Activated CD8-positive, alpha-beta memory T cell treated with anti-CD3 and anti-CD28 coated beads for 24 hours (primary cell): ENCODE measurements around the gene SMARCA1.

Source experiments
- DNase-seq: peaks from one replicate; pipeline ENCODE4 v3.0.0-alpha.2; 2020

SMARCA1 gene

DNA sequence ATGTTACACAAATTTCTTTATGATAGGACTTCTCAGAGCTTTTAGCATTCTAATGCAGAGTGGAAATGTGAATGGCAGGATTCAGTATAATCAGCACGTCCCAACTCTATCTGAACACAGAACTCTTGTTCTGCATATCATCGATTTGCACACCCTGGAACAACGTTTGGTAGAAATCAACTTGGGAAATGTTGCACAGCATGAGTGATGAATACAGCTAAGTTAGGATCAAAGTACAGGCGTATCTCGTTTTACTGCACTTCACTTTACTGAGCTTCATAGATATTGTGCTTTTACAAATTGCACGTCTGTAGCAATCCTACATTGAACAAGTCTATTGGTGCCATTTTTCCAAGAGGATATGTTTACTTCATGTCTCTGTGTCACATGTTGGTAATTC is 70.8 kb downstream of the SMARCA1 start:
- no peak for DNase-seq

DNA sequence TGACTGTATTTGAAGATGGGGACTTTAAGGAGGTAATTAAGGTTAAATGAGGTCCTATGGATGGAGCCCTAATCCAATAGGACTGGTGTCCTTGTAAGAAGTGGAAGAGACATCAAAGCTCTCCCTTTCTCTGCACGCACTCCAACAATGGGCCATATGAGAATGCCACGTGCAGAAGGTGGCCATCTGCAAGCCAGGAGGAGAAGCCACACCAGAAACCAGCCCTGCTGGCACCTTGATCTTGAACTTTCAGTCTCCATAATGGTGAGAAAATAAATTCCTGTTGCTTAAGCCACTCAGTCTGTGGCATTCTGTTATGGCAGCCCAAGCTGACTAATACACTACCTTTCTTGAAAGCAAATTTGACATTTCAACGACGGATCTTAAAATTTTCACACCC is 73.2 kb downstream of the SMARCA1 start:
- no peak for DNase-seq

DNA sequence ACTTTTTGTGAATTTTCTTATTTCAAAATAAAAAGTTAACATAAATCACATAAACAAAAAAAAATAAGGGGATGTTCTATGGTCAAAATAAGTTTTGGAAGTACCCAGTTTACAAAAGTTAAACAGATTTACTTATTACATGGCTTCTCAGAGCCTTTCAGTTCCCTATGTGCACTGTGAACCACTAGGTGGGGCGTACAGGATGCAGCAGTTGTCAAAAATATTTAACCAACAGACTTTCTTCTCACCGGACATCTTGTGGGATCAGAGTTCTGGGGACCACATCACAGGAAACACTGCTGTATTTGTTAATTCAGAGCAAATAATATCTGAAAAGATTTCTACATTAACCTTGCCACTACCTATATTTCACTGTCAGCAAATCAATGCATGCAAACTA is 74.1 kb downstream of the SMARCA1 start:
- no peak for DNase-seq

DNA sequence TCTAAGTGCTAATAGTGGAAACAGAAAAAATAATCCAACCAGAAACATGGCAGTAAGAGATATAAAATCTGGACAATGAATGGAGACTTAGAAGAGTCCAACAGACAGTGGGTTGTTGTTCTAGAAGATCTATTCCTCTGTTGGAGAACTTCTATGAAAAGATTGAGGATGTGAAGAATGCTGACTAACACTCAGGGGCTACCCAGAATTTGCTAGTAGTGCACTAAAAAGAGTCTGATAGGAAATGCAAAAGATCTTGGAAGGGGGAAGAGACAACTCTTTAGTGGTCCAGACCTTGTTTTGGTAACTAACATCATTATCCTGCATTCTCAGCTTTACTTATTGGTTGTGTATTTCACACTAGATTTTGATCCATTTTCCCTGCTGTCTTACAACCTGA is 77.9 kb downstream of the SMARCA1 start:
- no peak for DNase-seq

DNA sequence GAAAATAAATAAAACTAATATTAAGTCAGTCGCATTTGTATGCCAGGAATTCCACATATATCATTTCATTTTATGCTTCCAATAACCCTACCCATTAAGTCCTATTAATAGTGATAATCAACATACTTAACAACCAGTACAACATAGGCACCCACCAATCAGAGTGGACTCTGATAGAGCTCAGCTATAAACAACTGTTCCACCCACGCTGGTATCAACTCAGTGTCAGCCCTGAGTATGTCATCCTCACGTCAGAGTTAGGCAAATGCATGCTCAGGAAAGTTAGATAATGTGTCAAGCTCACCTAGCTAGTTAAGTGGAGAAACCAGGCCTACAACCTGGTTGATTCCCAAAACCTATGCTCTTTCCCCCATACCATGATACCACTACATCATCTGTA is 89.3 kb downstream of the SMARCA1 start:
- no peak for DNase-seq

DNA sequence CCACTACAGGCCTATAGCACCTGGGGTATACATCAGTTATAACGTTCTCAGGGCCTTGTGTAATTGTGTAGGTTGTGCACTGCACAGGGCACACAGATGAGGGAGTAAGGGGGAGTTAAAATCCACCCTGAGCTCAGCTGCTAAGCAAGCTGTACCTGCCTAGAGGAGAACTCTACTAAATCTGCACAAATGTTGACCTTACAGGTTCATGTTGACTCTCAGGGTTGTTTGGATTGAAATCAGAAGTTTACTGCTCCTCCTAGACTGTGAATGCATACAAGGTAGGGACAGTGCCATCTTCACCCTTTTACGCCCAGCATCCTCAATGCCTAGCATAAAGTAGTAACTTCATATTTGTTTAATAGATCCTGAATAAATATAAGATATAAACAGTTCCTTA is 89.8 kb downstream of the SMARCA1 start:
- DNase-seq, result no peak

DNA sequence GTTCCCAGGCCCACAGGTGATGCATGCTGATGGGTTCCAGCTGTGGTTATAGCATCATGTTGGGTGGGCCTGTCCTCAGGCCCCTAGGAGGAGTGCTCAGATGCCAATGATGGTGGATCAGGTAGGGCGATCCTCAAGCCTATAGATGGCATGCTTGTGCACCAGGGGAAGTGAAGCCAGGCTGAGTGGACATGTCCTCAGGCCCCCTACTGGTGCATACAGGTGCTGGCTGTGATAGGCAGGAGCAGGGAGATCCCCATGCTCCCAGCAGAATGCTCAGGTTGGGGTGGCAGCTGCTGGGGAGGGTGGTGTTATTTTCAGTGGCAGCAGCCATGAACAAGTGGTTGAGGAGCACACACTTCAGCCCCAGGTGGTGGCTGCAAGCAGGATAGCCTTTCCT is 96.0 kb downstream of the SMARCA1 start:
- DNase-seq, result no peak

DNA sequence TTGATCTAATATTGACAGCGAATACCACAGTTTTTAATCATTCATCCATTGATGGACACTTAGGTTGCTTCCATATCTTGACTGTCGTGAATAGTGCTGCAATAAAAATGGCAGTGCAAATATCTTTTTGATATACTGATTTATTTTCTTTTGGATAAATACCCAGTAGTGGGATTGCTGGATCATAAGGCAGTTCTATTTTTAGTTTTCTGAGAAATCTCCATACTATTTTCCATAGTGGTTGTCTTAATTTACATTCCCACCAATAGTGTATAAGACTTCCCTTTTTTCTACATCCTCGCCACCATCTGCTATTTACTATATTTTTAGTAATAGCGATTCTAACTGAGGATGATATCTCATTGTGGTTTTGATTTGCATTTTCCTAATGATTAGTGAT is 100.1 kb downstream of the SMARCA1 start:
- DNase-seq, result no peak

DNA sequence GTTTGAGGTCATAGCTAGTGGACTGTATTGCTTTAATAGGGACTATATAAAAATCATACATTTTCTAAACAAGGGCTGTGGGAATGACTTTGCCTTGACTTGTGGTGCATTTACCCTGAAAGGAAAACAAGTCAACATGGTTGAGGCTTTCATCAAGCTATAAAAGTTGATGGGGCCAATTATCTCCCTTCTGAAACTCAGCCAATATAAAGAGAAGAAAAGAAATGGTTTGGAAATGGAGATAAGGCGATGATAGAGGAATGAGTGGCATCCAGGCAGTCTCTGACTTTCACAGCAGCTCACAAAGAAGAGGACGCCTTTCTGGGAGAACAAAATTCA is 118.7 kb downstream of the SMARCA1 start:
- no peak for DNase-seq

DNA sequence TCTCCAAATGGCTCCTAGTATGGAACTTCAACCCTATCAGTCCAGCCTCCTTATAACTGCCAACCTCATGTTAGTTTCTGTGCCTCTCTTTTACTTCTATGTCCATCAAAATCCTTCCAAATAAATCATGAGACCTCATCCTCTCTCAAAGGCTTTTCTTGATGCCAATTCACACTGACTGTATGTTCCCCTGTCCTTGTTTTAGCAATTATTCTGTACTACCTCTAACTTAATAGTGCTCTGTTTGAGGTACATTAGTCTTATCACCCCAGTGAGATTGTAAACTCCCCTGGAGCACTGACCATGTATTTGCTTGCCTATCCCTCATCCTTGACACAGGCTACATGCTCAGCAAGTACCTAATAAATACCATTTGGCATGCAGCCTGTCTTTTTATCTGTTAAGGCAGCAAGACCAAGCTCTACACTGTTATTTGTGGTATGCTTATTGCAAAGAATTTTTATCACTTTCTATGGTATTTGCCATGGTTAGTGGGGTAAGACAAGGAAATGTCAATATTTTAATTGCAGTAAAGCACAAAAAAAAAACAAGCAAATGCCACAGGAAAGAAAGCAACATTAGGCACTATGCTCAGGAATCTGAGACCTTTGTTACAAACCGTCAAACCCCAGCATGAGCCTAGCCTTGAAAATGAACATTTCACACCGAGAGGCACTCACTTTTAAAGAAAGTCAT is 119.2 kb downstream of the SMARCA1 start:
- DNase-seq, result no peak
